SKM-1 (cell line): ENCODE data around the gene ELOVL5.
"Not testable (repeated sequence)": the region's sequence is repeated elsewhere in the genome, so short reads cannot be mapped to it uniquely, and the experiment has no call there.

Source experiments
- DNase-seq: peaks from one replicate; lab custom pipeline; 2025; ENCODE audit not compliant: unreplicated experiment; lab: John Stamatoyannopoulos, UW

The ELOVL5 gene

DNA sequence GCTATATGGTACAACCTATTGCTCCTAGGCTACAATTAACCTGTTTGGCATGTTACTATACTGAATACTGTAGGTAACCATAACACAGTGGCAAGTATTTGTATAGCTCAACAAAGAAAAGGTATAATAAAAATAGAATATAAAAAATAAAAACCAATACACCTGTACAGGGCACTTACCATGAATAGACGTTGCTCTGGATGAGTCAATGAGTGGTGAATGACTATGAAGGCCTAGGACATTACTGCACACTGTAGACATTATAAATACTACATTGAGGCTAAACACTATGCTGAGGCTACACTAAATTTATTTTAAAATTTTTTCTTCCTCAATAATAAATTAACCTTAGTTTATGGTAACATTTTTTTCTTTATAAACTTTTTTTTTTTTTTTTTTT lies 18.6 kb downstream of the ELOVL5 start:
- no peak for DNase-seq

DNA sequence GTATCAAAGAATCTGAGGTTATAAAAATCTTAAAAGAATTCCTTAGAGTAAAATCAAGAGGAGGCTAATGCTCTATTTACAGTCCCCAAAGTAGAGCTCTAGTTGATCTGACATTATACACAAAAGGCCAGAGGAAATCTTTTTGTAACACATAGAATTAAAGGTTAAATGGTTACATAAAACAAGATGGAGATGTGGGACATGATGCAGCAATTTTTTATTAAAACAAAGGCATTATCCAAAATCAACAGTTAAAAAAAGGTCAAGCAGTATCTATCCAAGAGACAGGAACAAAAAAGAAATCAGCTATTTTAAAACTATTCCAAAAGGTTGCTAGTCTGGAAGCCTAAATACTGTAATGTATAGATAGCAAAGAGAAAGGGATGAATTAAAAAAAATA lies 20.4 kb downstream of the ELOVL5 start:
- no peak for DNase-seq

DNA sequence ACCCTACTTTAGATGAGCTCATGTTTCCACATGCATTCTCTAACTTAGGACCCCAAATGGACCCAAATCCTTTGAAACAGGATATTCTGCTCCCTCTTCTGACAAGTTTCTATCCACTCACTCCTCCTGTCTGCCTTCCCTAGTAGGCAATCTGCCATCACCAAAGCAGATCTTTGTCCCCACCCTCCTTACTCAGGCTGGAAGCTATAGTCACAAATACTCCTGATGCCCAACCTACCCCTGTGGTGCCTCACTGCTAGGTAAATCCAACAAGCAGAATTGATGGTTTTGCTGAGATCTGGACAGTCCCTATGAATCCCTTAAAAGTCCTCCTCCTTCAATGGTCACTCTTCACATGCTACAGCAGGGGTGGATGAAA lies 21.7 kb downstream of the ELOVL5 start:
- no peak for DNase-seq

DNA sequence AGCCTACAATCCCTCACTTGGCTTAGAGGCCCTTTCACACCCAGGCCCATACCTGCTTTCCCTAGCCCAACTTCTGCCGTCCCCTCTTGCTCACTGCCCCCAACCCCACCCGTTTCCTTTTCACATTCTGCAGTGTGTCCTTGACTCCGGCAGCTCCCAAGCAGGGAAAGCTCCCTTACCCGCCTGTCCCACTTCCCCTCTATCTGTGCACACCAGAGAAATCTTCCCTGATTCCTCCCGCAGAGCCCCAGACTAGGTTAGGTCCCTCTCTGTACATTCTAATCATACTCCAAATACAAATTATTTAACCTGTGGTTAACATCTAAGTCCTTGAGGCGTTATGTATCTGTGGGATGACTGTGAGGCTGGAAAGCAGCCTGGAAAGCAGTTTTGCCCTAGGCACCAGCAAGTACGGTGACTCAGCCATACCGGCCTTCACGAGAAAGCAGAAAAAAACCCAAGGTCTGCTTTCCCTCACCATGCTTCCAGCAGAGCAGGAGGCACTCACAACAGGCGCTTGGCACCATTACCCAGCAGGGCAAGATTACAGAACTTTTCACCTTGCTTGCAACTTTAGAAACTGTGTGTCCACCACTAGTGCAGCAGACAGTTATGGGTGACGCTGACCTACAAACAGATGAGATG lies 22.3 kb downstream of the ELOVL5 start:
- DNase-seq, result no peak

DNA sequence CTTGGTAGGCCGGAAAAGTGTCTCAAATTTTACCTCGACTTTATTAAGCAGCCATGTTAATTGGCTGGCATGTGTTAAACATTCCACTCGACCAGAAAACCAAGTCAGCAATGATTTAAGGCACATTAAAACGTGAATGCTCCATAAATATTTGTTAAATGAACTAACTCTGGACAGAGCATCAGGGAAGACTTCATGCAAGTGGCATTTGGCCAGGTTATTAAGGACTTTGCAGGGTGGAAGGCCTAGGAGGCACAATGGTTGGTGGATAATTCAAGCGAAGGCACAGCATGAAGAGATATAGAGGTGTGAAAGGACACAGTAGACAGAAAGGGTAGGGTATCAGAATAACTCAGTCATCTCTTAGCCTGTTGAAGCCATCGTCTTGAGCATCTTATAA lies 23.0 kb downstream of the ELOVL5 start:
- no peak for DNase-seq

DNA sequence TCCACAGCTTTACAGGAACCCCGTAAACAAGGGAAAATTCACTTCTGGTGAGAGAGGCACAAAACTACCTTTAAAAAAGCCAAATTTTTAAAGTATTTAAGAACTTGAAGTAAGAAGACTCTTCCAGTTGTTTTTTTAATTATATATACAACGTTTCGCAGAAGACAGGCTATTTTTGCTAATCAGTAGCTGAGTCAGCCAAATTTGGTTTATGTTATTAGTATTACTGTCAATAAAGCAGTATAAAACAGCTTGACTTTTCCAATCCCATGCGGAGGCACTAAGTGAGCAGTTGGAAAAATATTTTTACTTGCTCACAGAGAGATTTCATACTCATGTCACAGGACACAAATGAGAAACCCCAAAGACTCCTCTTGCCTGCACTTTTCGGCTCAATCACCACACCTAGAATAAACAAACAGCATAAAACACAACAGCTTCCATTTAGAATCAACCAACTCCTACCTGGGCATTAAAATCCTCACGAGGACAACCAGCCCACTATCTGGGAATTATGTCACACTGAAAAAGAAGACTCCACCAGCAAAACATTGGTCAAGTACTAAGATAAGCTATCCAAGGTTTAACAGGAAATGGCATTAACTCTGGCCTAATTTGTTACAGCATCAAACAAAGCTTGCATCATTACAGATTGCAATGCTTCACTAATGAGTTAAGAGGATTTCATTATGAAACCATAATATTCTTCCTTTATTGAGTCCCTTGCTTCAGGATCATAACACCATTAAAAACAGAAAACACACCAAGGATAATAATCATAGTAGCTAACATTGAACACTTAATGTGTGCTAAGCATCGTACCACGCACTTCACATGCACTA lies 26.3 kb downstream of the ELOVL5 start:
- DNase-seq, result no peak

DNA sequence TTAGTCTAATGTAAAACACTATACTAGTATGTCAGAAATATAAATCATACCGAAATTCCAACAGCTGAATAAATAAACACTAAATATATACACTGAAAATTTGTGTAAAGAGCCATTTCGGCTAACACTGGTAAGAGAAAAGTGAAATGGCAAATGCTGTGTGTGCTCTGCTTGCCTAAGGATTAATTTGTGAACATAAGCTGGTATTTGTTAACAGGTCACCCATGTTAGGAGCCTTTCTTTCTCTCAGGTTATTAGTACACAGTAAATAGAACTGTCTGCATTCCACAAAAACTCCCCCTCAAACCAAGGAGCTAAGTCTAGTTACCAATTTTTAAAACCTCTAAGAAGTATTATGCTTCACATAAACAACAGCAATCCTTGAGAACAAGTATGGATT lies 27.0 kb downstream of the ELOVL5 start:
- DNase-seq, result no peak

DNA sequence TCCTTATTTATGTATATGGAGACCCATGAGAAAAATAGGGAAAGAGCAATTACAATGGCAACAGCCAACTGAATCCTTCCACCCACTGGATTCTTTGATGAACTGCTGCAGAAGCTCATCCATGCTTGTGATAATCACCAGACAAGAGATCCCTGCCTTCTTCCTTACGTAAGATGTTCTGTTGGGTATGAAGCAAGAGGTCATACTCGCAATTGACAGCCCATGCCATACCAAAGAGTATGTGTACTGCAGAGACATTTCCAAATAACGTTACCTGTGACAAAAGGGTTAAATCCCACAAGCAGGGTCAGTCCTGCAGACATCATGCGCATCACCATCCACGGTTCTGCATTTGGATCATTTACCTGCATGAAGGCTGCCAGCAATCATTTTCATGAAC lies 27.8 kb downstream of the ELOVL5 start:
- no peak for DNase-seq

DNA sequence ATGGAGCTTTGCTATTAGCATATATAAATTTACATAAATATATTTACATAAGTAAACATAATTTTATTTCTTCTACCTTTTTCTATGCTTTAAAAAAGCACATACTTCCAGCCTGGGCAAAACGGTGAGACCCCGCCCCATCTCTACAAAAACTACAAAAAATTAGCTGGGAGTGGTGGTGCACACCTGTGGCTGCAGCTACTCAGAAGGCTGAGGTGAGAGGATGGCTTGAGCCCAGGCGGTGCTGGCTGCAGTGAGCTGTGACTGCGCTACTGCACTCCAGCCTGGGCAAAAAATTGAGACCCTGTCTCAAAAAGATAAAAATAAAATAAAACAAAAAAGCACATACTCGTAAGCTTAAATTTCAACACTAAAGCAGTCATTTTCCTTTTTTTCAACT lies 30.3 kb downstream of the ELOVL5 start:
- DNase-seq, result no peak

DNA sequence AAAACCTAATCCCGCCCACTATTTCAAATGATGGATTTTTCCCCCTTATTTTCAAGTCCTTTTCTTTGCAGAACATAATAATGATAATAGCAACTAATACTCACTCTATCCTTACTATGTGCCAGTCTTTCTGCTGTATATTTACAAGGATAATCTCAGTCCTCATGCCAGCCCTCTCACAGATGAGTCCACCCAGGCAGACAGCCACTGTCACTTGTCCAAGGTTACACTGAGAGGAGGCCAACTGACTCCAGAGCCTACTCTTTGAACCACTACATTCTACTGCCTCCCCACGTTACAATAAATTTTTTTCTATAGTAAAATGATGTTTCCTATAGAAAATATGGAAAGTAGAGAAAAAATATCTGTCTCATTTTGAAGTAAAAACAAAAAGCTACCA lies 30.9 kb downstream of the ELOVL5 start:
- no peak for DNase-seq

DNA sequence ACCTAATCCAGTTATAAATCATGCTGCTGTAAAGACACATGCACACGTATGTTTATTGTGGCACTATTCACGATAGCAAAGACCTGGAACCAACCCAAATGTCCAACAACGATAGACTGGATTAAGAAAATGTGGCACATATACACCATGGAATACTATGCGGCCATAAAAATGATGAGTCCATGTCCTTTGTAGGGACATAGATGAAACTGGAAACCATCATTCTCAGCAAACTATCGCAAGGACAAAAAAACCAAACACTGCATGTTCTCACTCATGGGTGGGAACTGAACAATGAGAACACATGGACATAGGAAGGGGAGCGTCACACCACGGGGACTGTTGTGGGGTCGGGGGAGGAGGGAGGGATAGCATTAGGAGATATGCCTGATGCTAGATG lies 31.5 kb downstream of the ELOVL5 start:
- not testable (repeated sequence) for DNase-seq

DNA sequence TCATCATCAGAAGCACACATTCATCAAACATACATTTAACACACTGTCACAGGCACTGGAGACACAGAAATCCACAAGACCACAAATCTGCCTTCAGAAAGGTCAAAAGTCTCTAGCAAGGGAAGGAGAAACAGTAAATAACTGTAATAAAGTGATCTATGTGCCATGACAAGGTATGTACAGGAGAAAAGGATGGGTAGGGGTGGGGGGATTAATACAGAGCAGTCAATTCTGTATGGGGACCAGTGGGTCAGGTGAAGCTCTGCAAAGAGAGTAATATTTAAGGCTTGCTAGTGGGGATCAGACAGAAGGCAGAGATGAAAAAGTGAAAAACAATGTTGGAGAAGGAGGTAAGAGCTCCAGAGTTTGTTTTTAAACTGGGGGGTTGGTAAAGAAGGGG lies 32.6 kb downstream of the ELOVL5 start:
- no peak for DNase-seq

DNA sequence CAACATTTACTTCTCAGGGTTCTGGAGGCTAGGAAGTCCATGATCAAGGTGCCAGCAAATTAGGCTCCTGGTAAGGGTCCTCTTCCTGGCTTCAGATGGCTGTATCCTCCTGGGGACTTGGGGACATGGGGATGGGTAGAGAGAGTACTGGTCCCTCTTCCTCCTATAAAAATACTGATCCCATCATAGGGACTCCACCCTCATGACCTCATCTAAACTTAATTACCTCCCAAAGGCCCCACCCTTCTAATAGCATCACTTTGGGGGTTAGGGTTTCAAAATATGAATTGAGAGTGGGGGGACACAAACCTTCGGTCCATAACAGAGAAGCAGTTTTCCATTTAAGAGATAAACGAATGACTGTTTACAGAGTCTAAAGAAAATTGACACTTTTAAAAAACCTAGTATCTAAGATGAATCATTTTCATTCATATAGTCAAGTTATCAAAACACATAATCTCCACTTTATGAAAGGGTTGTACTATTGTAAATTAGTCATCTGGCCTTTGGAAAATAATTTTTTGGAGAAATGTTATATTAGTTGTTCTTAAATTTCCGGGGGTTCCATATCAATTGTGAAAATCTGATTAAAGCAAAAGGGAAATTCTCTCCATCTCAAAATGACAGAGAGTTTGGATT lies 33.5 kb downstream of the ELOVL5 start:
- DNase-seq, result no peak

DNA sequence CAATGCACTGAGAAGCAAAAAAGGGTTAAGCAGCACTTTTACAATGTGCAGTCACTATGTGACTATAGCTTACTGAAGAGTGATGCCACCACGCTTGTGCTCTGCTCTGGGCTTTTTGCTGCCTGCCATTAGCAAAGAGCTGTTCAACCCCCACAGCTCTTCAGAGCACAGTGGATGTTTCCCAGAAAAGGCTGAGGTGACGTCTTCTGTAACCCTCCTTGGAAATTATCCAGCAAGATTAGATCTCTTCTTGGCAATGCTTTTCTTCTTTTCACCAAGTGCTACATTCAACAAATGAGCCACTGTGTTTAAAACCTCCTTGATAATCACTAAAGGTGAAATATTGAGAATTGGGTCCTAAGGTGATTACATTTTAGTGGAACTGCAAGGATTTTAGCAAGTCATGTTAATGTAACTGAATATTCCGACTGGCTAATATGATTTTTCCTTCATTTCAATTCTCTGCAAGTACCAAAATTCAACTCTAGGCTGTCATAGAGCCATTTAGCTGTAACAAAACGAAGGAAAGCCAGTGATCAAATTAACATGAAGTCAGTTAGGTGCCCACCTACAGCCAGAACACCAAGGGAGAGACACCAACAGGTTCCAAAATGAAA lies 34.9 kb downstream of the ELOVL5 start:
- no peak for DNase-seq

DNA sequence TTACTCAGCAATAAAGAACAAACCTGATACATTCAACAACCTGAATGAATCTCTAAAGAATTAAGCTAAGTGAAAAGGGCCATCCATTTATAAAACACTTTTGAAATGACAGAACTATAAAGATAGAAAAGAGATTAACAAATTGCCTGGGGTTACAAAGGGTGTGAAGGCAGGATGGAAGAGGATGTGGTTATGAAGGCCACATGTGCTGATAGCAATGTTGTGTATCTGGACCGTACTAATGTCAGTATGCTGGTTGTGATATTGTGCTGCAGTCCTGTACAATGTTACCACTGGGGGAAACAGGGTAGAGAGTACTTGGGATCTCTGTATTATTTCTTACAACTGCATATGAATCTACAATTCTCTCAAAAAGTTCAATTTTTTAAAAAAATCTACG lies 36.4 kb downstream of the ELOVL5 start:
- DNase-seq, result no peak

DNA sequence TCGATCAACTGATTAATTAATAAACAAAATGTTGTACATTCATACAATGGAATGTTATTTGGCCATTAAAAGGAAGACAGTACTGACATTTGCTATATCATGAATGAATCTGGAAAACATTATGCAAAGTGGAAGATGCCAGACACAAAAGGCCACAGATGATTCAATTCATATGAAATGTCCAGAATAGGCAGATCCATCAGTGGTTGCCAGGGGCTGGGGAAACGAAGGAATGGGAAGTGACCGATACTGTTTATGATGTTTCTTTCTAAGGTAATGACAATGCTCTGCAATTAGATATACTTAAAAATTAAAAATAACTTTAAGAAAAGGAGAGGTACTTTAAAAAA lies 37.2 kb downstream of the ELOVL5 start:
- DNase-seq, result no peak

DNA sequence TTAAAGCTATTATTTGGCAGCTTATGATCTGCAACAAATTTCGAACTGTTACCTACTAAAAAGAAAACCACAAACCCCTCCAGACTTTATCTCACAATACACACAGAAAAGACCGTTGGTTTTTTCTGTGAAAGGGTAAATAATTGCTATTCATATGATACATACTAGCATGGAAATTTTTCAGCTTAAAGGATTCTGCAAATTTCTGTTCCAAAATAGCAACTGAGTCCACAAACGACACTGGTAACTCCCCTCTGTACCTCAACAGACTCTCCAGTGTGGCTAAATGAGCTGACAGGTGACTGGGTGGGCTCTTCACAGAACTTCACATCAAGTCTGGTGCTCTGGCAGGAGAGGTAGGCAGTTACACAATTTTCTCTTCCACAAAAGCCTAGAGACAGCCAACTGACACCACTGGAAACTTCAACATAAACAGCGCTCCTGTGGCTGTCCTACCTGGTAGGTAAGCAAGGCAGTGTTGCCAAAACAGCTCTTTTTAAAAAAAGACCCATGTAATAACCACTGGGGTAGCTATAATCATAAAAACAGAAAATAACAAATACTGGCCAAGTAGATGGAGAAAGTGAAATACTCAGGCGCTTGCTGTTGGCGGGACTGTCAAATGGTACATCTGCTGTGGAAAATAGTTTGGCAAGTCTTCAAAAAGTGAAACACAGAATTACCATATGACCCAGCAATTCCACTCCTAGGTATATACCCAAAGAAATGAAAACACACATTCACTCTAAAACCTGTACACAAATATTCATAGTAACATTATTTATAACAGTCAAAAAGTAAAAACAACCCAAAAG lies 37.8 kb downstream of the ELOVL5 start:
- DNase-seq, result no peak

DNA sequence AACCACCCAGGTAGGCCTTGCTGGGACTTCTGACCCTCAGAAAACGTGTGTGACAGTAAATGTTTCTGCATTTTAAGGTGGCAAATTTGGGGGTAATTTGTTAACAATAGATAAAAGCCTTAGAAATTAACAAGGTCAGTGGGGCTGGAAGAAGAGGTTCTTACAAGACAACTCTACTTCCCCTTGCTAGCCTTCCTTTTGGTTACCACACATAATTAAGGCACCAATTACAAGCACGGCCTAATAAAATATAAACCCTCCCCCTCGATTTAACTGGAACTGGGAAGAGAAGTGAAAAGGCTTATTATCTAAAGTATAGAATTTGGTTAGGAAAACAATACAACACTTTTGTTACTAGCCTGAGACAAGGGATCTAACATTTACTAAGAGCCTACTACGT lies 38.8 kb downstream of the ELOVL5 start:
- DNase-seq, result no peak

DNA sequence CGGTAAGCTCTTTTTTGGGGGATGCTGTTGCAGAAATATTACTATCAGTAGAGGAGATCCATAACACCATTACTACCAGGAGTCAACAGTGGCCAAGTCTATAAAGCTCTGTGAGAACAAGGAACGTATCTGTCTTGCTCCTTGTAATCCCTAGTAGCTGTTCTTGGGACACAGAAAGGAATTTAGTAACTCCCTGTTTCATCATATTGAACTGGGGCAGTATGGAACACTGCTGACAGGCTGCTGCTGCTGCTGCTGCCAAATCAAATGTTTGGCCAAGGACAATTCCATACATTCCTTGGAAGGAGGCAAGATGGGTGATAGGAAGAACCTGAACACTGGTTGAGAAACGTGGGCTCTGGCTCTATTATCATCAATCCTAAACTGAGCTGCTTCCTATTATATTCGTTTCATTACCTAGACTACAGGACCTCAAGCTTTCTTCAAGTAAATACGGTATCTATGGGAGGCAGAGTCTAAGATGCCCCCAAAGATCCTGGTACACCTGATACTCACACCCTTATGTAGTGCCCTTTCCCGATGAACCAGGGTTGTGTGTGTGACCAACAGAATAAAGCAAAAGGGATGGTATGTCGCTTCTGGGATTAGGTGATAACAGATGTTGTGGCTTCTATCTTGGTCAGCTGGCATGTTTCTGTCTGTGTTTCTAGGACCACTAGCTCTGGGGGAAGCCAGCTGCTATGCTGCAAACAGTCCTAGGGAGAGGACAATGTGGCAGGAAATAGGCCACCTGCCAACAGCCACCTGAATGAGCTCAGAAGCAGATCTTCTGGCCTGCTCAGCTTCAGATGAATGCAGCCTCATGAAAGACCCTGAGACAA lies 39.5 kb downstream of the ELOVL5 start:
- DNase-seq, result no peak

DNA sequence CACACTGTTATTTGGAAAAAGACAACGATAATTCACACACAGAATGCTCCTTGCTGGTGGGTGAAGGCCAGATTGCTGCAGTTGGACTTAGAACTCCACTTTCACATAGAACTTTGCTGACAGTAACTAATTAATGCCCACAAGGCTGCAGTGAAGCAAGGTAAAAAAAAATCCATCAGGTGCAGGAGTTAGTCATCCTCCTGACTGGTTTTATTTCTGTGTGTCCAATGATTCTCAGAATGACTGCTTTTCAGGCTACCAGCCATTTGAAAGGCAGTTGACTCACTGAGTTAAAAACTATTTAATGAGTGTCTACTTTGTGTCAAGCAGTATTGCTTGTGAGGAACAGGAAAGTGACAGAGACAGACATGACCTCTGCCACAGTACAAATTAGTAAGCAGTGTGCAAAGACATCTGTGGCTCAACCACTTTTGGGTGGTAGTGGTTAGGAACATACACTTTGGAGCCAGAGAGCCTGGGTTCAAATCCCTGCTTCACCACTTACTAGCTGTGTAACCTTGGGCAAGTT lies 41.9 kb downstream of the ELOVL5 start:
- no peak for DNase-seq
